Activated T-cell treated with anti-CD3 and anti-CD28 coated beads, Interleukin-2, amount 50 U/mL, for 24 hours (primary cell): Measurements from ENCODE around the gene UNC119B.
A peak's percentile ranks its signal among the peaks of the same experiment; 100 is the strongest.

ENCODE experiments used
- DNase-seq: peaks from one replicate; pipeline ENCODE4 v3.0.0-alpha.2; 2020
- H3K27ac Mint-ChIP-seq: 2 replicates; pipeline ENCODE4 v1.8.0; 2020; ENCODE audit warnings: mild to moderate bottlenecking, mixed read lengths
- H3K27me3 Mint-ChIP-seq: 2 replicates; pipeline ENCODE4 v1.8.0; 2020; ENCODE audit warnings: mixed read lengths
- H3K36me3 Mint-ChIP-seq: 2 replicates; pipeline ENCODE4 v1.8.0; 2020; ENCODE audit warnings: low read depth, mixed read lengths
- H3K4me1 Mint-ChIP-seq: 2 replicates; pipeline ENCODE4 v1.8.0; 2020; ENCODE audit warnings: low read depth, mixed read lengths
- H3K4me3 Mint-ChIP-seq: 2 replicates; pipeline ENCODE4 v1.8.0; 2020; ENCODE audit warnings: mild to moderate bottlenecking, moderate library complexity, mixed read lengths
- H3K9me3 Mint-ChIP-seq: 2 replicates; pipeline ENCODE4 v1.8.0; 2020; ENCODE audit warnings: mixed read lengths

The UNC119B gene

GRCh38 chr12:120699553-120699952 lies 10.7 kb upstream of the UNC119B start:
- no peak overlapping the region for H3K27ac Mint-ChIP-seq
- DNase-seq: no peak
- peaks cover 5% of the 10 kb centered on the region for H3K4me1 Mint-ChIP-seq
- peaks cover 94% of the 10 kb centered on the region for H3K36me3 Mint-ChIP-seq
- H3K4me3 Mint-ChIP-seq: no peak overlapping the region
- no peaks in the 10 kb centered on the region for H3K27me3 Mint-ChIP-seq
- no peaks in the 10 kb centered on the region for H3K9me3 Mint-ChIP-seq

- Mint-ChIP-seq H3K9me3 (no peaks in the 10 kb centered on the region), H3K36me3 (peaks cover 87% of the 10 kb centered on the region), H3K27me3 (no peaks in the 10 kb centered on the region), H3K4me3 (no peak overlapping the region), H3K27ac (no peak overlapping the region), H3K4me1 (peaks cover 5% of the 10 kb centered on the region)
- no peak for DNase-seq
These were observed 9.4 kb upstream of the UNC119B start for GRCh38 chr12:120700886-120701285.

GRCh38 chr12:120702637-120703036 lies 7.6 kb upstream of the UNC119B start:
- H3K4me3 Mint-ChIP-seq: no peak overlapping the region
- H3K27ac Mint-ChIP-seq: no peak overlapping the region
- H3K4me1 Mint-ChIP-seq: peaks cover 5% of the 10 kb centered on the region
- no peaks in the 10 kb centered on the region for H3K9me3 Mint-ChIP-seq
- no peaks in the 10 kb centered on the region for H3K27me3 Mint-ChIP-seq
- peaks cover 70% of the 10 kb centered on the region for H3K36me3 Mint-ChIP-seq
- no peak for DNase-seq

- Mint-ChIP-seq H3K4me1 (peaks cover 2% of the 10 kb centered on the region), H3K27ac (no peak overlapping the region), H3K27me3 (no peaks in the 10 kb centered on the region), H3K9me3 (no peaks in the 10 kb centered on the region), H3K4me3 (no peak overlapping the region), H3K36me3 (peaks cover 62% of the 10 kb centered on the region)
- DNase-seq: no peak
These were observed 6.8 kb upstream of the UNC119B start for GRCh38 chr12:120703311-120703942.

- H3K36me3 Mint-ChIP-seq: peaks cover 40% of the 10 kb centered on the region
- H3K4me3 Mint-ChIP-seq: no peak overlapping the region
- DNase-seq: no peak
- H3K27me3 Mint-ChIP-seq: no peaks in the 10 kb centered on the region
- H3K27ac Mint-ChIP-seq: no peak overlapping the region
- peaks cover 7% of the 10 kb centered on the region for H3K4me1 Mint-ChIP-seq
- H3K9me3 Mint-ChIP-seq: no peaks in the 10 kb centered on the region
These were observed 4.6 kb upstream of the UNC119B start for GRCh38 chr12:120705618-120706017.

- no peaks in the 10 kb centered on the region for H3K27me3 Mint-ChIP-seq
- H3K4me3 Mint-ChIP-seq: no peak overlapping the region
- peaks cover 7% of the 10 kb centered on the region for H3K4me1 Mint-ChIP-seq
- H3K9me3 Mint-ChIP-seq: no peaks in the 10 kb centered on the region
- DNase-seq: no peak
- H3K27ac Mint-ChIP-seq: no peak overlapping the region
- peaks cover 36% of the 10 kb centered on the region for H3K36me3 Mint-ChIP-seq
These were observed 4.2 kb upstream of the UNC119B start for GRCh38 chr12:120706029-120706428.

- H3K9me3 Mint-ChIP-seq: no peaks in the 10 kb centered on the region
- no peak overlapping the region for H3K4me3 Mint-ChIP-seq
- H3K27me3 Mint-ChIP-seq: no peaks in the 10 kb centered on the region
- peaks cover 33% of the 10 kb centered on the region for H3K4me1 Mint-ChIP-seq
- DNase-seq: no peak
- peaks cover 23% of the 10 kb centered on the region for H3K36me3 Mint-ChIP-seq
- H3K27ac Mint-ChIP-seq: no peak overlapping the region
These were observed 1.6 kb upstream of the UNC119B start for GRCh38 chr12:120708651-120709050.

GRCh38 chr12:120710805-120711296 lies 593 bp downstream of the UNC119B start:
- H3K4me3 Mint-ChIP-seq: peak overlapping the region; percentile 87
- peak; percentile 57 for DNase-seq
- peaks cover 34% of the 10 kb centered on the region for H3K36me3 Mint-ChIP-seq
- peak overlapping the region; percentile 89 for H3K27ac Mint-ChIP-seq
- no peaks in the 10 kb centered on the region for H3K9me3 Mint-ChIP-seq
- no peaks in the 10 kb centered on the region for H3K27me3 Mint-ChIP-seq
- peaks cover 38% of the 10 kb centered on the region for H3K4me1 Mint-ChIP-seq

- Mint-ChIP-seq H3K27me3 (no peaks in the 10 kb centered on the region), H3K4me3 (peak overlapping the region; percentile 87), H3K27ac (peak overlapping the region; percentile 89), H3K4me1 (peaks cover 38% of the 10 kb centered on the region), H3K36me3 (peaks cover 40% of the 10 kb centered on the region), H3K9me3 (no peaks in the 10 kb centered on the region)
- no peak for DNase-seq
These were observed 1.2 kb downstream of the UNC119B start for GRCh38 chr12:120711411-120711810.

- no peak overlapping the region for H3K27ac Mint-ChIP-seq
- H3K36me3 Mint-ChIP-seq: peaks cover 52% of the 10 kb centered on the region
- H3K4me1 Mint-ChIP-seq: peaks cover 38% of the 10 kb centered on the region
- no peaks in the 10 kb centered on the region for H3K27me3 Mint-ChIP-seq
- no peak overlapping the region for H3K4me3 Mint-ChIP-seq
- DNase-seq: no peak
- H3K9me3 Mint-ChIP-seq: no peaks in the 10 kb centered on the region
These were observed 2.4 kb downstream of the UNC119B start for GRCh38 chr12:120712610-120713009.

GRCh38 chr12:120713861-120714482 lies 3.7 kb downstream of the UNC119B start:
- DNase-seq: peak; percentile 52
- no peak overlapping the region for H3K4me3 Mint-ChIP-seq
- H3K4me1 Mint-ChIP-seq: peaks cover 47% of the 10 kb centered on the region
- no peaks in the 10 kb centered on the region for H3K9me3 Mint-ChIP-seq
- H3K27ac Mint-ChIP-seq: peak overlapping the region; percentile 76
- H3K27me3 Mint-ChIP-seq: no peaks in the 10 kb centered on the region
- peaks cover 66% of the 10 kb centered on the region for H3K36me3 Mint-ChIP-seq

GRCh38 chr12:120718055-120718454 lies 7.8 kb downstream of the UNC119B start:
- no peak for DNase-seq
- Mint-ChIP-seq H3K27ac (no peak overlapping the region), H3K4me3 (no peak overlapping the region), H3K4me1 (peaks cover 33% of the 10 kb centered on the region), H3K36me3 (peaks cover 98% of the 10 kb centered on the region), H3K9me3 (no peaks in the 10 kb centered on the region), H3K27me3 (no peaks in the 10 kb centered on the region)

- Mint-ChIP-seq H3K36me3 (peaks cover 98% of the 10 kb centered on the region), H3K27me3 (no peaks in the 10 kb centered on the region), H3K4me3 (no peak overlapping the region), H3K9me3 (no peaks in the 10 kb centered on the region), H3K27ac (no peak overlapping the region), H3K4me1 (peaks cover 23% of the 10 kb centered on the region)
- DNase-seq: no peak
These were observed 8.8 kb downstream of the UNC119B start for GRCh38 chr12:120719072-120719471.

- no peak for DNase-seq
- H3K27me3 Mint-ChIP-seq: no peaks in the 10 kb centered on the region
- no peaks in the 10 kb centered on the region for H3K9me3 Mint-ChIP-seq
- no peak overlapping the region for H3K4me3 Mint-ChIP-seq
- H3K27ac Mint-ChIP-seq: no peak overlapping the region
- H3K4me1 Mint-ChIP-seq: peaks cover 25% of the 10 kb centered on the region
- peaks cover 97% of the 10 kb centered on the region for H3K36me3 Mint-ChIP-seq
These were observed 9.4 kb downstream of the UNC119B start for GRCh38 chr12:120719496-120720233.
